Left ventricle myocardium inferior (tissue), 1 donor: Measurements from ENCODE around the gene ZNF124. TPM values are rescaled to one million over a fixed set of nuclear protein-coding genes. Genes with fewer than 3 reads are reported as not detected.

Source experiments
- DNase-seq: peaks from one replicate; pipeline ENCODE4 v3.0.0-alpha.2; 2020
- H3K27ac ChIP-seq: fragments of 200-600 bp; replicated peaks from 2 replicates; pipeline ENCODE4 v1.8.0; 2021
- H3K27me3 ChIP-seq: fragments of 200-600 bp; 2 replicates; pipeline ENCODE4 v1.8.0; 2021; ENCODE audit warnings: low read depth
- H3K36me3 ChIP-seq: fragments of 200-600 bp; 2 replicates; pipeline ENCODE4 v1.8.0; 2021
- H3K4me1 ChIP-seq: fragments of 200-600 bp; 2 replicates; pipeline ENCODE4 v1.8.0; 2021
- H3K4me3 ChIP-seq: fragments of 200-600 bp; 2 replicates; pipeline ENCODE4 v1.8.0; 2021; ENCODE audit warnings: mild to moderate bottlenecking, moderate library complexity
- H3K9me3 ChIP-seq: fragments of 200-600 bp; replicated peaks from 2 replicates; pipeline ENCODE4 v1.8.0; 2021
- CTCF ChIP-seq: fragments of 200-600 bp; IDR thresholded peaks from 2 replicates; pipeline ENCODE4 v1.8.0; 2021; ENCODE audit warnings: antibody characterized with exemption, mild to moderate bottlenecking, borderline replicate concordance
- intact Hi-C: fragments of 100-400 bp; cut with micrococcal nuclease; formaldehyde crosslinking; loops from one replicate; pipeline ENCODE4 v1.11.0; 2022
- total RNA-seq: library from RNA; stranded (reverse); fragmentation: NEBNext Ultra II Directional; extraction: Animal tissue kit (Norgen Biotek cat#: 25700); gene quantifications from one replicate; pipeline ENCODE4 v1.2.1, GENCODE V29; 2021
- donor health status: DM: no; HTN: yes; CAD: no; lungs with severe emphysema.

ZNF124 gene
- total RNA-seq, 1 donor from 2014 or later = 7.6 TPM

DNA sequence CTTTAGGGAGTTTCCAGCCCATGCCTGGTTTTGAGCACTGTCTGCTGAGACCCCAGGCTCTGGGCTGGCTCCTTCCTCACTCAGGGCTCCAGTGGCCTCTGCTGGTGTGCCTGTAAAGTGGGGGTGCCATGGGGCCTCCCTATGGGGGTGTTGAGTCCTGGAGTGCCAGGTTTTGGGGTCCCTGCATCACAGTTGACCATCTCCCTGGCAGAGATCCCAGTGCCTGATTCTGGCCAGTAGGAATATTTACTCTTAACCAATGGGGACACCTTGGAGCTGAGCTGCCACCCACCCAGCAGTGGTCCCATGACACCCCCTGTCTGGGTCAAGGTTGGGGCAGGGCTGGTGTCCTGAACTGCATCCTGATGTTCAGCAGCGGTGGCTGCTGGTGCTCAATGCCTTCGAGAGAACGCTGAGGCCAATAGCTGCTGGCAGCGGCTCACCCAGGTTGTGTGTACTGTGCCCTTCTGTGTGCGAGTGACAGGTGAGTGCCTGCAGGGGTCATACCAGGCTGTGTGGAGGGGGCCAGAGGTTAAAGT lies 58.0 kb downstream of the ZNF124 start:
- no peaks in the 10 kb centered on the region for H3K36me3 ChIP-seq
- no peak for TF ChIP-seq CTCF
- H3K27ac ChIP-seq = no peak overlapping the region
- H3K9me3 ChIP-seq = no peaks in the 10 kb centered on the region
- peaks cover 26% of the 10 kb centered on the region for H3K4me1 ChIP-seq
- intact Hi-C loops = no loop called here
- H3K4me3 ChIP-seq = no peak overlapping the region
- DNase-seq = no peak
- no peaks in the 10 kb centered on the region for H3K27me3 ChIP-seq

DNA sequence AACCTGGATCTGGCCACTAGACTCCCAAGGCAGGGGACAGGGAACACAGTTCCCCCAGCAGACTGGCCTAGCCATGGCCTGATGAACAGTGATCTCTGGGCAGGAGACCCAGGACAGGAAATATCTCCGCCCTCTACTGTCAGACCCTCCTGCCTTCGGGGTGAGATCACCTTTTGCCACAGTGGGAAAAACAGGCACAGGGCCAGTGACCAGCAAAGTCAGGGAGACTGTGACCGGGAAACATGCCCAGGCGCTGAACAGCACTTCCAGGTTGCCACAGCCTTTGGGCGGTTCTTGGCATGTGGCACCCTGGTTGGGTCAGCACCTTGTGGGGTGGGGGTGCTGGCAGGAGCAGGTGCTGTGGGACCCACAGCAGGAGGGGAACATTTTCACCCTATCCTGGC lies 58.7 kb downstream of the ZNF124 start:
- Histone ChIP-seq H3K36me3 (no peaks in the 10 kb centered on the region), H3K4me1 (peaks cover 26% of the 10 kb centered on the region), H3K27me3 (no peaks in the 10 kb centered on the region), H3K4me3 (no peak overlapping the region), H3K9me3 (no peaks in the 10 kb centered on the region), H3K27ac (no peak overlapping the region)
- DNase-seq = no peak
- intact Hi-C loops = no loop called here
- TF ChIP-seq CTCF = no peak

- no peaks in the 10 kb centered on the region for H3K36me3 ChIP-seq
- H3K27me3 ChIP-seq = no peaks in the 10 kb centered on the region
- peak overlapping the region; percentile 92 for H3K27ac ChIP-seq
- no peak for DNase-seq
- peak overlapping the region; percentile 88 for H3K4me3 ChIP-seq
- H3K4me1 ChIP-seq = peaks cover 26% of the 10 kb centered on the region
- intact Hi-C loops = no loop called here
- no peak for TF ChIP-seq CTCF
- no peaks in the 10 kb centered on the region for H3K9me3 ChIP-seq
Measured at GRCh38 chr1:247112479-247112781, 59.4 kb downstream of the ZNF124 start.

- Histone ChIP-seq H3K27ac (peak overlapping the region; percentile 92), H3K27me3 (no peaks in the 10 kb centered on the region), H3K9me3 (no peaks in the 10 kb centered on the region), H3K36me3 (no peaks in the 10 kb centered on the region), H3K4me1 (peaks cover 26% of the 10 kb centered on the region), H3K4me3 (peak overlapping the region; percentile 88)
- intact Hi-C loops = no loop called here
- peak; percentile 7 for TF ChIP-seq CTCF
- peak; percentile 81 for DNase-seq
Measured at GRCh38 chr1:247111700-247112478, 59.9 kb downstream of the ZNF124 start.

- no peaks in the 10 kb centered on the region for H3K36me3 ChIP-seq
- peak overlapping the region; percentile 92 for H3K27ac ChIP-seq
- H3K4me3 ChIP-seq = peak overlapping the region; percentile 88
- H3K27me3 ChIP-seq = no peaks in the 10 kb centered on the region
- peaks cover 26% of the 10 kb centered on the region for H3K4me1 ChIP-seq
- intact Hi-C loops = no loop called here
- TF ChIP-seq CTCF = no peak
- DNase-seq = no peak
- no peaks in the 10 kb centered on the region for H3K9me3 ChIP-seq
Measured at GRCh38 chr1:247111259-247111699, 60.5 kb downstream of the ZNF124 start.
